GM15510 (cell line): ENCODE measurements around the gene RNGTT.

ENCODE experiments used
- POLR2A ChIP-seq: IDR thresholded peaks from 3 replicates; pipeline ENCODE4 v1.6.1; 2011; ENCODE audit warnings: borderline replicate concordance; ENCODE audit not compliant: insufficient read length; ENCODE audit errors: extremely low read depth

RNGTT gene

GRCh38 chr6:88890394-88890793, 73.0 kb downstream of the RNGTT start:
- no peak for TF ChIP-seq POLR2A

GRCh38 chr6:88884361-88884760, 79.1 kb downstream of the RNGTT start:
- no peak for TF ChIP-seq POLR2A

GRCh38 chr6:88882536-88882935, 80.9 kb downstream of the RNGTT start:
- no peak for TF ChIP-seq POLR2A

DNA sequence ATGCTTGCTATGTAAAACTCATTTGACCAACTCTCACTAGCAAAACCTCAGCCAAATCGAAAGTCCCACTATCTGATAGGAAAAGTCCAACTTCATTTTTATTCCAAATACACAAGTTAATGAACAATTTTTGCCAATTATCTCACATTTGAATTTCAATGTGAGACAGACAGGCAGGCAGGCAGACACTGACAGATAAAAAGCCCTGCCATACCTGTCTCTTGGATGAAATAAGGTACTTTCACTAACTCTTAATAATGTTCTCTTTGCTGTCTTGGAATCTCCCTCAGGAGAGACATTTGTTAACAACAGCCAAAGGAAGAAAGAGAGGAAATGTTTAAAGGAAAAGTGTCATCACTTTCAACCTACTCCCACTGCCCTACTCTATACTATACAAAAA, 82.0 kb downstream of the RNGTT start:
- no peak for TF ChIP-seq POLR2A

DNA sequence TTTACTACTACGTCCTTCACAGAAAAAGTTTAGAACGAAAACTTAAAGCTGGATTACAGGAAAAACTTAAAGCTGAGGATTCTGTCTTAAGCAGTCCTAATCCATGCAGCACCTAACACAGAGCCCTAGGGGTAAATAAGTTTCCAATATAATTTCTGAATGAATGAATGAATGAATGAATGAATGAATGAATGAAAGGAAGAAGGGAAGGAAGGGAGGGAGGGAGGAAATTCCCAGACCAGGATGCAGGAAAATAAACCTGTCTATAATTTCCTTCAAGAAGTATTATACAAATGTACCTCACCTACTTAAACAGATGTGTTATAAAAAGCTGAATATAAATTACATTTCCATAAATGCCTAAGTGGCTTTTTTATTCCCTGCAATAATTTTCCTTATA, 83.4 kb downstream of the RNGTT start:
- TF ChIP-seq POLR2A, result no peak

- TF ChIP-seq POLR2A, result no peak
Measured at GRCh38 chr6:88877893-88878292, 85.5 kb downstream of the RNGTT start.

DNA sequence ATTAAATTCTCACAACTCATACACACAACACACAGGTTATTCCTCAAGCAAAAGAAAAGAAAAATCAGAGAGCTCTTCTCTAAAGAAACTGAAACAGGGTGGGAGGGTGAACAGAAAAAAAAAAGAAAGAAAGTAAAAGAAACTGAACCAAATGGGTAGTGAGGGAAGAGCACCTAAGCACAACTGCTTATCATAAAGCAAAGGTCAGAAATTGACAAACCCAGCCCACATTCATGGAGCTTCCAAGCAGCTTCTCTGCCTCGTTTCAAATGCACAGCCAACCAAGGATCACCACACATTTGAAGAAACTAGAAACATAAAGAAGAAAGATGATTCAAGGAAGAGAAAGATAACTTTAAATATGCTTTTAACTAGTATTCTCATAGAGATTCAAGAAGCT, 90.5 kb downstream of the RNGTT start:
- TF ChIP-seq POLR2A, result no peak

DNA sequence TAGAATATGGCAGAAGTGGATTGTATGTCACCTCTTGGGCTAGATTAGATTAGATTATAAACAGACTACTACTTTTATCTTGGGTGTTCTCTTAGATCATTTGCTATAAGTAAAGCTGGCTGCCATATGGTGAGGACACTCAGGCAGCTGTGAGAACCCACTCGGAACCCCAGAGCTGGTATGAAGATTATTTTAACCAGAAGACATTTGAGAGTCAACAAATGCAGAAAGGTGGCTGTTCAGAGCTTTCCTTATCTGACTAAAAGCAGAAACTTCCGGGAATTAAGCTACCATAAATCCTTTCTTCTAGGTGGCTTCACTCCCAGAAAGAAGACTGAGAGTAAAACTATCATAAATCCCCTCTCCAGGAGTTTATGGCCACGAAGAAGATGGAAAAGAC, 91.9 kb downstream of the RNGTT start:
- TF ChIP-seq POLR2A, result no peak

GRCh38 chr6:88870717-88871330, 92.6 kb downstream of the RNGTT start:
- TF ChIP-seq POLR2A, result no peak

DNA sequence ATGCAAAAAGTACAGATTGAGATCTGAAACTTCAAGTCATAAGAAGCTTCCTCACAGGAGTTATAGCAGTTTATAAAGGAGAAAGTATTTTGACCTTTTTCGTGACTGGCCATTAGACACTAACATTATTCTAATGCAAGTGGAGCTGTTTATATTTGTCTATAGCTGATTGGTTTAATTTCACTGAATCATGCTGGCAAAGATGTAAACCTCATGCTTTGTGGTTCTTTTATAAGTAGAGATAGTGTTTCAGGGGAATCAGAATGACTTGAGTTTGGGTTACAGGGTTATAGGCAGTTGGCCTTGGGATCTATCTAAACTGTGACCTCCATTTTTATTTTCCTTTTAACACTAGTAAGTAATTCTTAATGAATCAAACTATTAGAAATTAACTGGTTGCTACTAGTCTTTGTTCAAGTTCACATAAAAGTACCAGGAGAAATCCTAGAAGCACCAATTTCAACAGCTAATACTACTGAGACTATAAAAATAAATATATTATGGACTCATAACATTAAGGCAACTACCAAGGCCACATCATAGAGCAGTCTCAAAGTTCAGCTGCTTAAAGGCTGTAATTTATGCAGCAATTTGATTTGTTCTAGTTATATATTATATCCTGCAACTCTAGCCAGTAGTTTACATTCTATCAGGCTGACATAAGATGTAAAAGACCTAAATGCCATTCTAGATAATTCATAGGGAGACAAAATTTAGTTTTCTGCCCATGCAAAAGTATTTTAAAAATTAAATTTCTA, 94.0 kb downstream of the RNGTT start:
- no peak for TF ChIP-seq POLR2A

- no peak for TF ChIP-seq POLR2A
Measured at GRCh38 chr6:88867841-88868731, 95.3 kb downstream of the RNGTT start.

- no peak for TF ChIP-seq POLR2A
Measured at GRCh38 chr6:88866856-88867255, 96.6 kb downstream of the RNGTT start.

DNA sequence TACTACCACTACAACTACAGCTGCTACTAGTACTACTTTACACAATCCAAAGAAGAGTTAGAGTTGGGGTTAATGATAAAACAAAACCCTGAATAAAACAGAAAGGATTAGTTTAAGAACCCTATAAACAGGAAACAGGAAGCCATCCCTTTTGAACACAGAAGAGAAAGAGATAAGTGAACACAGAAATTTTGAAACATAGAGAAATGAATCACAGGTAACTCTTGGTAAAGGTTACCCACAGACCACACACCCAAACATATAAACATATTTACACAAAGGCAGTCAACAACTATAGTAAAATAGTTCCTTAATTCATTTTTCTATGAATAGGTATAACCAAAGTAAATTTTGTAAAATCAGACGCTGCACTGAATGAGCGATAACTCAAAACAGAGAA, 98.1 kb downstream of the RNGTT start:
- TF ChIP-seq POLR2A, result no peak

GRCh38 chr6:88864359-88865054, 98.9 kb downstream of the RNGTT start:
- TF ChIP-seq POLR2A, result no peak

GRCh38 chr6:88860310-88860709, 103.1 kb downstream of the RNGTT start:
- TF ChIP-seq POLR2A, result no peak
